Right hindlimb (tissue), 1 donor: ENCODE data around the gene PLCD1.
"Not testable (repeated sequence)": the region's sequence is repeated elsewhere in the genome, so short reads cannot be mapped to it uniquely, and the experiment has no call there.

ENCODE experiments used
- DNase-seq: peaks from one replicate; pipeline ENCODE4 v3.0.0-alpha.2; 2018

Gene PLCD1

DNA sequence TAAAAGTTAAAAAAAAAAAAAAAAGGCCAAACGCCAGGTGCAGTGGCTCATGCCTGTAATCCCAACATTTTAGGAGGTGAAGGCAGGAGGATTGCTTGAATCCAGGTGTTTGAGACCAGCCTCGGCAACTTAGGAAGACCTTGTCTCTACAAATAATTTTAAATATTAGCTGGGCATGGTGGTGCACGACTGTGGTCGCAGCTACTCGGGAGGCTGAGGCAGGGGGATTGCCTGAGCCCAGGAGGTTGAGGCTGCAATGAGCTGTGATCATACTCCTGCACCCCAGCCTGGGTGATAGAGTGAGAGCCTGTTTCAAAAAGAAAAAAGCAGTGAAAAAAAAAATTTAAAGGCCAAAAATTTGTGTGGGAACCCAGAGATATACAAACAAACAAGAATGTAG lies 6.8 kb upstream of the PLCD1 start:
- no peak for DNase-seq

DNA sequence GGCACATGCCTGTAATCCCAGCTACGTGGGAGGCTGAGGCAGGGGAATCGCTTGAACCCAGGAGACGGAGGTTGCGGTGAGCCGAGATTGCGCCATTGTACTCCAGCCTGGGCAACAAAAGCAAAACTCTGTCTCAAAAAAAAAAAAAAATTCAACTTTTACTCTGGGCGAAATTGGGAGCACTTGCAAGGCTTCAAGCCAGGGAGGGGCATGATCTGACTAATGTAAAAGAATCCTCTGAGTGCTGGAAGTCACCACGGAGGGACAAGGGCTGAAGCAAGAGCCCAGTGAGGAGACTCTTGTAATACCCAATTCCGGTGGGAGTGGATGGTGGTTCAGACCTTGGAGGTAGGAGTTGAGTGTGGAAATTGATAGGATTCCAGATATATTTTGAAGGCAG lies 4.9 kb upstream of the PLCD1 start:
- not testable (repeated sequence) for DNase-seq

DNA sequence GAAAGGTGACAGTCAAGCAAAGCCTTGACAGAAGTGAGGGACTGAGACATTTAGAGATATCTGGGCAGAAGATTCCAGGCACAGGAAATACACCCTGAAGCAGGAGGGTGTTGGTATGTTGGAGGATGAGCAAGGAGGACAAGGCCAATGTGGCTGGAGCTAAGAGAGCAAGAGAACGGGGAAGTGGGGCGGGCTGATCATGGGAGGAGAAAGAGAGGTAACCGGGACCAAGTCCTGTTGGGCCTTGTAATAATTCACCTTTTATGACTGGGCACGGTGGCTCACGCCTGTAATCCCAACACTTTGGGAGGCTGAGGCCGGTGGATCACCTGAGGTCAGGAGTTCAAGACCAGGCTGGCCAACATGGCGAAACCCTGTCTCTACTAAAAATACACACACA lies 4.1 kb upstream of the PLCD1 start:
- not testable (repeated sequence) for DNase-seq

DNA sequence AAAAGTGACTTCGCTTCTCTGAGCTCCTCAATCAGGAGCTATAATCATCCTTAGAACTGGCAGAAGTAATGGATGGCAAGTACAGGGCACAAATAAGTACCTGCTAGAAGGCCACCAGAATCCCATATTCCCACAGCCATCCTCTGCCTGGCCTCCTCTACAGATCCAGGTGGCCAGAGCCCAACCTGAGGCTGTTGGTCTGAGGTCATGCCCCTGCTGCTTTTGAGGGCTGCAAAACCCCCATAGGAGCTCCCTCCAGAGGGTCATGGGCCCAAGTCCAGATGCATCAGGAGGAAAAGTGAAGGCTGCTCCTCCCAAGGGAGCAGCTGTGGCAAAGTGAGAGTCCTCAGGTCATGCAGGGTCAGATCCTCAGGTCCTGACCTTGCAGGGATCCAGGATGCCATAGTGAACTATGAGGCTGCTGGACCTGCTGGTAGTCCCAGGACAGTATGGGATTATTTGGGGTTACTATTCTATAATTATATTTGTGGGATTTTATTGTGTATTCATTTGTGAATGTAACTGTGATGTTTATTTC lies 3.0 kb upstream of the PLCD1 start:
- DNase-seq = no peak

DNA sequence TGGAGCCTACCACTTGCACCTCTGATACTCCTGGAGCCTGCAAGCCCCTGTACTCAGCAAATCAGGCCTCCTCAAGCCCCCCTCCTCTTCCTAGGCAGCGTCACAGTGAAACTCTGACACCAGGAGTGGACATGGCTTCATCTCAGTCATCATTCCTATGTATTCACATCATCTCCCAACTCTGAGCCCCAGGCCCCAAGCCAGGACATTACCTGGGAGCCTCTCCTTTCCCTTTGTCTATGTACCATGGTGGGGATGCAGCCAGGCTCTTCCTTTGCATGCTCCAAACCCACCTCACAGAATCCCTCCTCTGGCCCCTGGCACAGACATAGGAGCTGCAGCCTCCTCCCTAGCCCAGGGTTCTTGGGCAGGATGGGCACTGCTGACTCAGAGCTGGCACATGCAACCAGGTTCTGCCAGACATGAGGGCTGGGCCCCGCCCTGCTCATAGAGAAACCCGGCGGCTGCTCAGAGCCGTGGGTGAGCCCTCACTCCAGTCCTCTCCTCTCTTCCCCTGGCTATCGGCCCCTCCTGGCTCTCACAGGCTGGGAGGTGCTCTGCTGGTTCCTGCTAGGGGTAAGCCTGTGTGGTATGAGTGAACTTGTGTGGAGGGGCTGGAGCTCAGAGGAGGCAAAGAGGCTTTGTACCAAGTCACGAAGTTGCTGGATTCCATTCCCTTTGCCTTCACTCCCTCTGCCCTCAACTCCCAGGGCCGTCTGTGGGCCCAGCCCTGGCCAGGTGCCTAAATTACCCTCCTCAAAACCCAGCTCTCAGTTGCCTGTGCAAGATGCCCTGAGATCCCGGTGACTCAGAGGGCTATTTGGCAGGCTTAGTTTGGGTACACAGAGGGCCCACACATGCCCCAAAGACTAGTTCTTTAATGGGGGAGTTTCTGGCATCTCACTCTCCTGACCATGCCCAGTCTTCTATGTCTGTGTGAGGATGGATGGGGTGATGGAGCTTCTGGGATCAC lies 1.9 kb upstream of the PLCD1 start:
- DNase-seq = peak; percentile 56

DNA sequence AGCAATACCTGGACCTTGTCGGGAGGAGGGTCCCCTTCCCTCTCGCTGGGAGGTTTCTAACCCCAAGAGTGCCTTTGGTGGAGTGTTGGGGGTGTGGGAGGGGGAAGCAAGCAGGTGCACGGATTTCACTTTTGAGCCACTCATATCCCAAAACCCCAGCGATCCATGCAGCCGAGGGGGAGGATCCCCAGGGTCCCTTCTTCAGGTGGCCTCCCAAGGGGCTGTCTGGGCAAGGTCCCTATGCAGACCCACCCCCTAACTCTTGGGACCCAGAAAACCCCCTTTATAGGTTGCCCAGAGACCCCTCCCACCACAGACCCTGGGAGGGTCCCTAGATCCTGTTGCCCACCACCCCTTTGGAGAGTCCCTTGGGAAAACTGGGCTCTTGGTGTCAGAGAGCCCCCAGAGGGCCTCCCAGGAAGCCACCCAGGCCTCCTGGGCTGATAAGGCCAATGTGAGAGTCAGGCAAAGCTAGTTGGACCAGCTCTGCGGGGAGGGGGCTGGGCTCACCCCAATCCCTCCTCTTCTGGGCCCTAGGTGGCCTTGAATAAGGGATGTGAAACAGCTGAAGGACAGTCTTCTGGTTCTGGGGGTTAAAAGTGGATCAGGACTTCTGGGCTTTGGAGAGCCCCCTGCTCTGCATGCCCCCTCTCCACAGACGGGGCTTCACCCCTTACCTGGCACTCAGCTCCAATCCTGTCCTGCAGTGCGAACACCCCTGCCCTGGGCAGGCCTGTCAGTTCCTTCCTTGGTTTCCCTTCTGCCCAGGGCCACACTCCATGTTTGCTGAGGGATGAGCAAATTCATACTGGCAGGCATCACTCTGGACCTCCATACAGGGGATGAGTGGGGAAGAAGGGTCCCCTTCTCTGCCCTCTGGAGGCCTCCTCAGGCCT lies 932 bp upstream of the PLCD1 start:
- peak; percentile 23 for DNase-seq

DNA sequence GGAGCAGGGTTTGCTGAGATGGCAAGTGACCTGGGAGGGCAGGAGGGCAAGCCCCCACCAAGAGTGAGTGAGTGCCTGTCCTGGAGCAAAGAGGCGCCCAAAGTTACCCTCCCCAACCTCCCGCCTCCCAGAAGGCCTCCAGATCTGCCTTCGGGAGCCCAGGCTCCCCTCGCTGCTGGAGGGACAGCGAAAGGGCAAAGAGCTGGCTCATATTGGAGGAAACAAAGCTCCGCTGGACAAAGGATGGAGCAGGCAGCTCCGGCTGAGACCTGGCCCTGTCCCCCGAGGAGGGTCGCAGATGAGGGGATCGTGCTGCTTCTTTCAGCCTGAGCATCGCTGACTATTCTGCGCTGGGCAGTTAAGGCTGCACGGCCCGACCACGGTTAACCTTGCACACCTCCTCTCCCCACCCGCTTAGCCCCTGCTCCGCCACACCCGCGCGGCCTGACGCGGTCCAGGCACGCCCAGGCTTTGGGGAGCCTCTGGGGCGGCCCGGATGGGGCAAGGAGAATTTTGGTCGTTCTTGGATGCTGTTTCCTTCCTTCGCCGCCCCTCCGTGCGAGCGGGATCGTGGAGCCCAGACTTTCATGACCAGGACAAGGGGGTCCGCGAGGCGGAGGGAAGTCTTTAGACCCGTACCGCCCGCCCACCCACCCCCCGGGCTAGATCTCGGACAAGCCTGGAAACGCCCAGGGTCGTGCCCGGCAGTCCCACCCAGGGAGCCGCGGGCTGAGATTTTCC lies 651 bp downstream of the PLCD1 start:
- DNase-seq = peak; percentile 48

DNA sequence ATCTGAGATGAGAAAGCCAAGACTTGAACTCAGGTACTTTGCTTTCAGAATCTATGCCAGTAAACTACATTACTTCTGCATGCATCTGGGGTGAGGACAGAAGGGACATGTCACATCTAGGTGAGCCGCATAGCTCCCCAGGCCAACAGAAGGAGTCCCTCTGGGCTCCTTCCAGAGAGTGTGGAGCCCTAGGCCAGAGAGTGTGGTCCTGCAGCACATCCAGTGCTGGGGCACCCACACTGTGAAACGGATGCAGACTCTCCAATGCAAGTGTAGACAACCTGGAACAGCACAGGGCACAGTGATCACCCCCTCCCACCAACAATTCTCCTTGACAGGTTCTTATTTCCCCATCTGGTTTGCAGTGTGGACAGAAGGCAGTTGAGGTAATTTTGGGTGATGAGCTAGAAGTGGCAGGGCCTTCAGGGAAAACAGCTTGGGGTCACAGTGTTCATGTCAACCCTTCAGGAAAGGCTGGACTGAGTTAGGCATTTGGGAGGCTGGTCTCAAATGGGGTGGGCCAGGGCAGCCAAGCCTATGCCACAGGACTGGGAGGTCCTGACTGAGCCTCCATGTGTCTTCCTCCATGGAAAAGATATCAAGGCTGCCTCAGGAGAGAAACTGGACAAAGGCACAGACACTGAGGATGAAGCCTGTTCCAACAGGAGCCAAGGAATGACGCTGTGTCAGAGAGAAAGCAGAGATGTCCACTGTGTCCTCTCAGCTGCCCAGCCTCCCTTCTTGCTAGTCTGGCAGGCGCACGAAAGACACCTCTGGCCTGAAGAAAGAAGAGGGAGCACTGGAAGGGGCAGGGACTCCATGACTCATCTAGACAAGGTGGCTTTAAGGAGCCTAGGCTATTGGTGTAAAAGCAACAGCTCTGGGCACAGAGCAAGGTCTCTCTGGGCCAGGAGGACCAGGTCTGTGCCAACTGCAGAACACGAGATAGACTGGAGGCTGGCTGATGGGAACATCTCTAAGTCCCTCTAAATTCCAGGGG lies 1.7 kb downstream of the PLCD1 start:
- peak; percentile 16 for DNase-seq

DNA sequence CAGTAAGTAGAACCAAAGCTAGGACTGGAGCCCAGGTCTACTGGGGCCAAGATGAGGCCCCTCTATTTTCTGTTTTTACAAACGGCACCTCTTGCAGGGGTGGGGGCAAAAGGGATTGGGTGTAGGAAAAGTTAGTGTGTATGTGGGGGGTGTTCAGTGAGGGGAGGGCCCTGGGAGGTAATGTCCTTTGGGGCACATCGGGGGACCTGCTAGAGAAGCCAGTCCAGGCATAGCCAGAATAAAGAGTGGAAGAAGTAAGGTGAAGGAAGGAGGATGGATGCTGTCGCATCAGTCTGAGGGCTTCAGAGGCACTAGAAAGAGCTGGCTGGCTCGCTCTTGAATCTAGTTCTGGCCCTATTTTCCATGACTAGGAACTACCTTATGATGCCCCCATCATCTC lies 2.6 kb downstream of the PLCD1 start:
- DNase-seq = no peak

DNA sequence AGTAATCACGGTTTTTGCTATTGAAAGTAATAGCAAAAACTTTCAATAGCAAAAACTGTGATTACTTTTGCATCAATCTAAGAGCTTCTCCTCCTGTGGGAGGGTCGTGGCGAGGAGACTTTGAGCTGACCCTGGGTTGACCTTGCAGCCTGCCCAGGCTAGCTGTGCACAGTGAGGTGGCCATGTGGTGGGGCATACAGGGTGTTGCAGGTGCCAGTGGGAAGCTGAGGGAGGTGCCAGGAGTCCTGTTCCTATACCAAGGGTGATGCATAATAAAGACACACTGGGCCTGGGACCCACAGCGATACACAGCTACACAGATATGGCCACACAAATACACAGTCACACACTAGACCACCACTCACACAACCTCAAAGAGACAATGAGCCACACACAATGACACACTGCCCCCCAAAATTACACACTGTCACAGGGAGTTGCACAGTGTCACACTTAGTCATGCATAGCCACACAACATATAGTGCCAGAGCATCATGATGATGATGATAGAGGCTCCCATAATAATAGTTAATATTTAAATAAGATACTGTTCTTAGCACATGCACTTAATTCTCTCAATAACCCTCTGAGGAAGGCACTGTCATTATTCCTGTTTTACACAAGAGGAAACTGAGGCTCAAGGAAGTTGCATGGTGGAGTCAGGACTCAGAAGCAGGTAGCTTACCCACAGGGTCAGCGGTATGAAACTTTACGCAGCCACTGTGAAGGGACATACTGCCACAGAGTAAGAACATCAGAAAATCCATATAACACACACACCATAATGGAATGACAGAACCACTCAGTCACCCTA lies 6.3 kb downstream of the PLCD1 start:
- DNase-seq = peak; percentile 15

DNA sequence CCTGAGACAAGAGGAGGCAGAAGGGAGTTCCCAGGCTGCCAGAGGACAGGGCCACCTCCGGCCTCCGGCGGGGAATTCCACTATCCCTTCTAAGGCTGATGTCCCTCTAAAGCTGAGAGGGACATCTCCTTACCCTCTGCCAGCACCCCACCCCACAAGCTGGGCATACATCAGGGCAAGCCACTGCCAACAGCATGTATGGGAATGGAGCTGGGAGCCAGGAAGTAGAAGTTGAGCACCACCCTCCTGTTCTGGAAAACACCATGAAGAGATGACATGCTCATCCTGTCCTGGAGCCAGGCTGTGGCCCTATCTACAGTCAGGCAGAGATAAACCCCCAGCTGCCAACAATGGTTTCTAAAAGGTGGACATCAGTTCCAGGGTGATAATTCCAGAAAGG lies 7.1 kb downstream of the PLCD1 start:
- DNase-seq = peak; percentile 17

DNA sequence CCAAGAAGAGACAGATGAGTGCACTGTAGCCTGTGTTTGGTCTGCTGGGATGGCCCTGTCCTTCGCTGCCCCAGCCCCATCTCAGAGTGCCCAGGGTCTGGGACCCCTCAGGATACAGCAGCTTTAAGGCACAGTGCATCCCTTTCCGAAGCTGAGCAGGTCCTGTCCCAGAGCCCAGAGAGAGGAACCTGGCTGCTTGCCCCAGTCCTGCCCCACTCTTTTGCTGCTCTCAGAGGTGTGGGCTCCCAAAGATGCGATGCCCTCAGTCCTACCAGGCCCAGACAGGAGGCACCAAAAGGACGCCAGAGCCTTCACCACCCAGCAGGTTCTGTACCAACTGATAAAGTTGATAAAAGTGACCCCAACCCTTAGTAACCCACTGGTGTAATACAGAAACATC lies 8.2 kb downstream of the PLCD1 start:
- peak; percentile 20 for DNase-seq

DNA sequence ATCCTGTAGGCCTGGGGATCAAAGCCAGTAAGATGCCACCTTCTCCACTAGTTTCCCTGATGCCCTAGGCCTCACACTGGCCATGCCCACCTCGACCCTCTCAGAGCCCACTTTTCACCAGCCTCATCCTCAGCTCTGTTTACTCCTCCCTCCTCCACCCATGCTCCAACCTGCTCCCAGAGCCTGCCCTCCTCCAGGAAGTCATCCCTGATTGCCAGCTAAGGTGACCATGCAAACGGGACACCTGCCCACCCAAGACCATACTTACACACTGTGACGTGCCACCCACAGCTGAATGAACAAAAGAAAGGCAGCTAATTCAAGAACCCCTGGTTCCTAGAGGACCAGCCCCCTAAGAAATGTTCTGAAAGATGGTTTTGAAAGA lies 9.1 kb downstream of the PLCD1 start:
- no peak for DNase-seq

DNA sequence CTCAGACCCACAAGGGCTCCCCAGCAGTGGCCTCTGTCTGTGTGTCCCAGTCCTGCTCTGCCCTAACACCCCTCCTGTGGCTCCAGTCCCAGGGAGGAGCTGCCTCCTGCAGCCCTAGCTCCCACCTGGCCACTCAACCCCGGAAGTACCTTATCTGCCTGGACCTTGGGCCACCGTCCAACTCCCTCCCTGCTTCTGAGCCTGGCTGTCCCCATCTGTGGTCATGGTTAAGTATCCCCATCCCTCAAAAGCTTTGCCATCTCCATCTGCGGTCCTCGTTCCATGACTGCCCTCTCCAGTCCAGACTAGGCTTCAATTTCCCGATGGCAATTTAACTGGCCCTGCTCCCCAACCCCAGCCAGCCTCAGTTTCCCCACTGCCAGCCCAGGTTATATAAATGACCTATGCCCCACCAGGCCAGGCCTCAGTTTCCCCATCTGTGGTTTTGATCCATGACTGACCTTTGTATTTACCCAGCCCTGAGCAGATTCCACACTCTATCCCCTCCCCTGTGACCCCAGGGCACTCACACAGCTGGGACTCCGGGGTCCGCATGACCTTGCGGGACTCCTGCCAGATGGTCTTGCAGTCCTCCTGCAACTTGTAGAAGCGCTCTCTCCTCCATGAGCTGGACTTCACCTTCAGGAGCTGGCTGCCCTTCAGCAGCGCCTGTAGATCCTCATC lies 9.6 kb downstream of the PLCD1 start:
- peak; percentile 17 for DNase-seq

DNA sequence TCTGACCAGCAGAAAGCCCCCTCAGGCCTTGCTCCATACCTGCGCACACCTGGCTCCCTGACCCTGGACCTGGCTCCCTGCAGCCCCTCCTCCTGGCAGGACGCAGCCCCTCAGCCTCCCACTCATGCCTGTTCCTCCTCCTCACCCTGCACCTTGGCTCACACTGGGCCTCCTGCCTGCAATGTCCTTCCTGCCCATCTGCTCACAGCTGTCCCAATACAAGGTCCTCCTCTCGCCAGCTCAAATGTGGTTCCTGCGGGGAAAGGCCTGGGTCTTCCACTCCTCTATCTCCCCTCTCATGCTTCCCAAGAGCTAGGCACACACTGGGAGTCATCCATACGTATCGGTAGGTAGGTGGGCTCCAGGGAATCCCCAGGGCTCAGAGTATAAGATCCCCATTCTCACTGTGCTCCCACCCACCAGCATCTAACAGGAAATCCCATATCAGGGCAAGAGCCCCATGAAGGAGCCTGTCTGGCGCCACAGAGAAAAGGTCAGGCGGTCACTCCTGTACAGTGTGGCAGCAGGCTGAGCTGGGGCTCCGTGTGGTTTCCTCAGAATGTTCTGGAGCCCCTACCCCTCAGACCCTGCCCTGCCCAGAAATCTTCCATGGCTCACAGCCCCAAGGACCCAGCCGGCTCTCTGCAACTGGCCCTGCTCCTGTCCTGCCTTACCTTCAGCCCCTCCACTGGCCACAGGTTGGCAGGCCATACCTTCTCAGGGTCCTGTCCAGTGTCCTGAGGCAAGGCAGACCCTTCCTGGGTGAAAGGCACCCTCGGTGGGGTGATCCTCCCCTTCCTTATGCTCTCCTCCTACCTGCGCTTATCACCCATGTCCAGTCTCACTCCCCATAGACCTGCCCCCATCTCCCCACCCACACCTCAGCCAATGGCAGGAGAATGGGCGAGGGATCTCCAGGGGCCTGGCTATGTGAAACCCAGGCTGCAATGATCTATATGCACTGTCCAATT lies 10.9 kb downstream of the PLCD1 start:
- DNase-seq = peak; percentile 22

DNA sequence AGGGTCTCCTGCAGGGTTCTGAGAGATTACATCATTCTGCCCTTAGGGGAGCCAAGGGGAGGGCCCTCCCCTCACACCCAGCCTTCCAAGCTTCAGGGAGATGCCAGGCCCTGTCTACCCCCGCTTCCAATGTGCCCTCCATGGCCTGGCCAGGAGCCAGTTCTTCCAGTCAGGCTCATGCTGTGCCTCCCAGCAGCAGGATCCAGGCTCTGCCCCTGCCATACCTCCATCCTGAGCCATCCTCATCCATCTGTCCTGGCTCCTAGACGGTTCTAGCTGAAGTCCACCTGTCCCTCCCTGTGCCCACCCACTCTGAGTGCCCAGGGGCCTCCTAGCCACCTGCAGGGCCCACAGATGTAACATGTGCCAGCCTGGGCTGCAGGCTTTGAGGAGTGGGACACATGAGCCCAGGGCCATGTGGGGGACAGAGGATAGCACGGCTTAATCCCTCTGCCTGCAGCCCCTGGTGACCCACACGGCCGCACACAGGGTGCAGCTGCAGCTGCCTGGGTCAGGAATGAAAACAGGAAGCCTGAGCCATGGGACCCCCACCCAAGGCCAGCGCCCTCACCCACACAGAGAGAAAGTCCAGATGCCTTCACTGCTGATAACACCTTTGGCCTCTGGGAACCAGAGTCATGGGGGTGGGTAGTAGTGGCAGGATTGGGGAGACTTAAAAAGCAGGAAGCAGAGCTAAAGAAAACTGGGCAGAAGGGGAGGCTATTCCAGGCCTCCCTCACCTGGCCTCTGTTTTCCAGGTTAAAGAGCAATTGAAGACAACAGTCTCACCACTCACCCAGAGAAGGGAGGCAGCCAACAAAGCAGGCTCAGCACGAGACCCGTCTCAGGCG lies 11.8 kb downstream of the PLCD1 start:
- peak; percentile 19 for DNase-seq

DNA sequence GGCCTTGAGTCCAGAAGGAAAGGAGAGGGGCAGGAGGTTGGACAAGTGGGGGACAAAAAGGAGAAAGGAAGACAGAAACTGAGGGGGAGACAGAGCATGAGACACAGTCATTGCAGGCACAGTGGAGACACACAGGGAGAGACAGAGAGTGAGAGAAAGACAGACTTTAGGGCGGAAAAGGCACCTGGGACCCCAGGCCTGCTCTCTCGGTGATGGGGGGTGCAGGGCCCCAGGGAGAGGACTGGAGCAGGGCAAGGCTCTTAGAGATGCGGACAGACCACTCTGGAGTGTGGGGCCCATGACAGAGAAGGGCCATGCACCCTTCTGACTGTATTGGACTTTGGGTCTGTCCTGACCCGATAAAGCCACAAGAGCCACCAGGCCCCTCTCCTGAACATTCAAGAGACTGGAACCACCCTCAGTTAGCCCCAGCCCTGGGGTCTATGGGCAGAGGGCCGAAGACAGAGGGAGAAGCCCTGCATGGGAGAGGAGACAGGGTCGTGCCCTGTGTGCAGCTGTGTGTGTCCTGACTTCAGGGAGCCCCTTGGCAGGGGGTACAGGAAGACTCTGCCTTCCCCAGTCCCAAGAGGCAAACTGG lies 12.5 kb downstream of the PLCD1 start:
- no peak for DNase-seq
